ENCODE results near the gene TRIM27. TPM values are rescaled to one million over a fixed set of nuclear protein-coding genes. Genes with fewer than 3 reads are reported as not detected.

Gene TRIM27
- total RNA-seq, 2 donors from 2014 or later, result 30.2 to 39.4 TPM

- DNase-seq (no peak), ATAC-seq (no peak)
- intact Hi-C loops (cut with DNase I, micrococcal nuclease), result no loop called here
Measured at GRCh38 chr6:28906669-28907068, 17.1 kb downstream of the TRIM27 start.

GRCh38 chr6:28903686-28904085 is 20.1 kb downstream of the TRIM27 start:
- DNase-seq, result no peak
- intact Hi-C loops (cut with DNase I, micrococcal nuclease), result no loop called here
- no peak for ATAC-seq

DNA sequence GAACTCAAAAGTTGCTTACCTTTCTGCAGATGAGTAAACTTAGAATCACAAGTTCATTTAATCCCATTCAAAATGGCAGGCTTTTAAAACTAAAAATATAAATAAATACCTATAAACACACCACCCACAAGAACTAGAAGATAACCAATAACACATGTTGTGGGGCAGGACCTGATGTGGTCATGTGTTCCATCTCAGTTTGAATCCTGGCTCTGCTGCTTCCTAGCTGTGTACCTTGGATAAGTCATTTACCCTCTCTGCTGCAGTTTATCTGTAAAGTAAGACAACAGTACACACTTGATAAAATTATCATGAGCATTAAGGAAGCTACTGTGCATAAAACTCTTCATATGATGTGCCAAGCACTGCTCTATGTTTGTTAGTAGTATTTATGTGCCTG is 22.0 kb downstream of the TRIM27 start:
- DNase-seq (no peak), ATAC-seq (no peak)
- intact Hi-C loops (cut with DNase I, micrococcal nuclease), result no loop called here

DNA sequence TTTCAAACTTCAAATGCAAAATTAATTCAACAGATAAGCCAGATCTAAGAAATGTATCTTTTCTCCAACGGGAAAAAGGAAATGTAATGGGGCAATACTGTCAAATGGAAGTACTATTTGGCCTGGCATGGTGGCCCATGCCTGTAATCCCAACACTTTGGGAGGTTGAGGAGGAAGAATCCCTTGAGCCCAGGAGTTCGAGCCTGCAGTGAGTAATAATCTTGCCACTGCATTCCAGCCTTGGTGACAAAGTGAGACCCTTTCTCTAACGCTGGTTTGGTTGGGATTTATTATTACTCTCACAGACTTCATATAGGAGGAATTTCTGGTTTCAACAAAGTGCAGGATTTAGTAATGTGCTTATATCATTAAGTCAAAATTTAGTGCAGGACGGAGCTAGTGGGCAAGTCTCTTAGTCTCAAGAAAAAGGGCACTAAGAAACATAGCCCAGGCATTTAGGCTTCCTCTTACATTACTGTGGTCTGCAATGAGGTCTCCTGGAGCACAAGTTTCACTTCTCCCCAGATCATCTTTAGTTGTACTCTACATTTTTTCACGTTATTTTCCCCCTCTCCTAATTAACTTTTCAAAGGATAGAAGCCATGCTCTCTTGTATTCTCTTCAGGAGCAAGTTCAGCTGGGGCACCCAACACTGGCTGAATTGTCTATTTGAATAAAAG is 23.1 kb downstream of the TRIM27 start:
- DNase-seq, result no peak
- ATAC-seq, result no peak
- intact Hi-C loops (cut with DNase I, micrococcal nuclease), result no loop called here

DNA sequence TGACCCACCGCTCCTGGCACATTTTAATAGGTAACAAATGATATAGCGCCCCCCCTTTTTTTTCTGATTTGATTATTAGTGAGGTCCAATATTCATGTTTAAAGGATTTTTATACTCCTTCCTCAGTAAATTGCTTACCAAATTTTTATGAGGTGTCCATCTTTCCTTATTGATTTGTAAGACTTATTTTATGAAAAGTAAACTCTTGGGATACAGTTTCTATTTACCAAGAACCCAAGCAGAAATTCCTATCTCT is 25.1 kb downstream of the TRIM27 start:
- DNase-seq, result no peak

GRCh38 chr6:28897369-28897745 is 26.4 kb downstream of the TRIM27 start:
- DNase-seq (no peak), ATAC-seq (no peak)
- intact Hi-C loops (cut with DNase I, micrococcal nuclease), result no loop called here

More for the DNA sequence above, 25.1 kb downstream of the TRIM27 start:
- no peak for ATAC-seq
- intact Hi-C loops (cut with DNase I, micrococcal nuclease), result no loop called here

DNA sequence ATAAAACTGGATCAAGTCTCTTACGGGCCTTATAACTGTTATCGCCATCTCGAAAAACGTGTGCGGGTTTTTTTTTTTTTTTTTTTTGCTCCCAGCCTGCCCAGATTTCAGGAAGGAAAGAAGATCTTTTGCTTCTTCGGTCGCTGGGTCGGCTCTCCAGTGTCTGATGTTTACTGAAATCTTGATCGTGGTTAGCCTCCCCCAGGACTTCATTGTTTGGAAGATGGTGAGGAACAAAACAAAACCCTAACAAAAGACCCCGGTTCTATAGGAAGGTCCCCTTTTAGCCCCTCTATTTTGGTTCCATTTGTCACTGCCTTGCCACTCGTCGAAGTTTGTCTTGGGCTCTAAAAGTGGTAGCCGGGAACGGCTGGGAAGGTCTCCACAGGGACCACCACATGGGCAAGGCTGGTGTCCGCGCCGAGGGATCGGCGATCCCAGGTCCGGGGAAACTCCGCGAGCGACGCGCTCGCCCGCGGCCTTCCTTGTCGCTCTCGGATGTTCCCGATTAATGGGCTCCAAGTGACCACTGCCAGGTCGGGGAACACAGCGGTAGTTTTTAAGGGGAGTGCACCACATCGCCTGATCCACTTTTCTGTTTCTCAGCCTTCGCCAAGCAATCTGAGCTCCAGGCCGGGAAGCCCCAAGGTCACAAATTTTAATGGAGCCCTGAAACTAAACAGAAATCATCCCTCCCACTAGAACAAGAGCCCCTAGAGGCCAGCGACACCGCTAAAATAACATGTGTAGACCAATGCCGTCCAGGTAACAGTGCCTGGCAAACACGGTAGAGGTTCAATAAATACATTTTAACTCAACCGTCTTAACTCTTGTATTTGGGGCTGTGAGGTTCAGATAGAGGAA is 27.0 kb downstream of the TRIM27 start:
- DNase-seq (peak; percentile 62 to 63), ATAC-seq (peak; percentile 56)
- intact Hi-C loops (cut with DNase I, micrococcal nuclease), result no loop called here

DNA sequence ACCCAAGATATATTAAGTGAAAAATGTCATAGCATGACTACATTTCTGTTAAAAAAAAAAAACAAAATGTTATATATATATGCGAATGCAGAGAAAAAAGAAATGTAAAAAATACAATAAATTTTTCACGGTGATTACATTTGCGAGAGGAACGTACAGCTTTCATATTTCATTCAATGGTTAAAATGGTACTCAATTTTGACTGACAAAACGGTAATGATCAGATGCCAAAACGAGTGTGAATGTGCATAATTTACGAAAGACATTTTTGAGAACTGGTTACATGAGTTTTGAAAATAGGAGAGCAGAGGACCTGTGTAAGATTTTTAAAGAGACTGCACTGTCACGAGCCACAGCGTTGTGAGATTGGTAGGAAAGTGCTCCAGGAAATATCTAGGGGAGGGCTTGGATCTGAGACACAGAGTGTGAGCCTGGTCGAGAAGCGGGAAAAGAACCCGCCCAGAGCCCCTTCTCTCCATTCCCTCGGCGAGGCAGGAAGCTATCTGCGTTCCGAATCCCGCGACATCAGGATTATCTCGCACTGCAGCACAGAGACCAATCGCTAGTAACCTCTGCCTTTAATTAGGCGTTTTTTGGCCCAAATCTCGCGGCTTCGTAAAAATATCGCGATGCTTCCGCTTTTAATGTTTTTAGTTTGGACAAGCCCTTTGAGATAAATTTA is 28.5 kb downstream of the TRIM27 start:
- intact Hi-C loops (cut with DNase I, micrococcal nuclease), result no loop called here
- DNase-seq (peak; percentile 92 to 94), ATAC-seq (peak; percentile 84)

DNA sequence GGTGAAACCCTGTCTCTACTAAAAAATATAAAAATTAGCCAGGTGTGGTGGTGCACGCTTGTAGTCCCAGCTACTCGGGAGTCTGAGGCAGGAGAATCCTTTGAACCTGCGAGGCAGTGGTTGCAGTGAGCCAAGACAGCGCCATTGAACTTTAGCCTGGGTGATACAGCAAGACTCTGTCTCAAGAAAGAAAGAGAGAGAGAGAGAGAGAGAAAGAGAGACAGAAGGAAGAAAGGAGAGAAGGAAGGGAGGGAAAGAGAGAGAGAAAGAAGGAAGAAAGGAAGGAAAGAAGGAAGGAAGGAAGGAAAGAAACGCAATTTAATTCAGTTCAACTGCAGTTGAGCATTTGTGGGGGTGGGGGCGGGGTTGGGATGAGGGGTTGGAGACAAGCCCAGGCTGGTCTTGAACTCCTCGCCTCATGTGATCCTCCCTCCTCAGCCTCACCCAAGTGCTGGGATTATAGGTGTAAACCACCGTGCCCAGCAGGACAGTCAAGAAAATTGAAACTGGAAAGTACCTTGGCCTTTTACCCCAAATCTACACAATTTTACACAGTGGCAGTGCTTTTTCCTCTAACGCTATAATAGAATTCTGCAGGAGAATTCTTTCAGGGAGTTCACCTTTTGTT is 30.5 kb downstream of the TRIM27 start:
- ATAC-seq (no peak), DNase-seq (no peak)
- intact Hi-C loops (cut with DNase I, micrococcal nuclease), result no loop called here

GRCh38 chr6:28892525-28892924 is 31.3 kb downstream of the TRIM27 start:
- DNase-seq (no peak), ATAC-seq (no peak)
- intact Hi-C loops (cut with DNase I, micrococcal nuclease), result no loop called here

- intact Hi-C loops (cut with DNase I, micrococcal nuclease), result no loop called here
- ATAC-seq, result no peak
- DNase-seq, result no peak
Measured at GRCh38 chr6:28887796-28888496, 35.8 kb downstream of the TRIM27 start.

DNA sequence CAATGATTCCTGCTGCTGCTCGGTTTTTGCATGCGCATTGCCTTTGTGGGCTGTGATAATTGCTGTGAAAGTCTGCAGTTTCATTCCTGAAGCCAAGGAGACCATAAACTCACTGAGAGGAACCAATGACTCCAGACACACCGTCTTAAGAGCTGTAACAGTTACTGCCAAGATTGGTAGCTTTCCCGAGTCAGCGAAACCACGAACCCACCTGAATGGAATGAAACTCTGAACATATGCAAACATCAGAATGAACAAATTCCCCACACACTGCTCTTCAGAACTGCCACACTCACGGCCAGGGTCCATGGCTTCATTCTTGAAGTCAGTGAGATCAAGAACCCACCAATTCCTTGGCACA is 37.7 kb downstream of the TRIM27 start:
- intact Hi-C loops (cut with DNase I, micrococcal nuclease), result no loop called here
- DNase-seq (no peak), ATAC-seq (no peak)

GRCh38 chr6:28884423-28885131 is 39.2 kb downstream of the TRIM27 start:
- DNase-seq, result no peak

GRCh38 chr6:28880894-28881780 is 42.6 kb downstream of the TRIM27 start:
- intact Hi-C loops (cut with DNase I, micrococcal nuclease), result no loop called here
- peak; percentile 31 for ATAC-seq
- DNase-seq, result peak; percentile 43 to 63

More at GRCh38 chr6:28884423-28885131, 39.2 kb downstream of the TRIM27 start:
- ATAC-seq, result peak; percentile 71
- intact Hi-C loops (cut with DNase I, micrococcal nuclease), result no loop called here

DNA sequence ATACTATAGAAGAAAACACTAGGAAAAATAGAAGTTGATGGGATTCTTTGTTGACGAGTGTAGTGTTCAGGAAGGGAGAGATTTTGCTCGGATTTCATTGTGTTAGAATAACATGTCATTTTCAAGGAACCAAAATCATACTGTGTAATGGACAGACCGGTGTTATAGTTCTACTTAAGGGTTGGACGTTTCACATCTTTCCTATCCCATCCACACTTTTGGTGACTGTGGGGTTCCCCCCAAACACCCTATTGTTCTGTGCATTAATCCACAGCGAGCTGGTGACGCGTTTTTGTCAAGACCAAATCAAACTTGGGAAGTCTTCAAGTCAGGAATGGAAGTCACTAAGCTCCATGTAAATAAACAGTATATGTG is 43.3 kb downstream of the TRIM27 start:
- intact Hi-C loops (cut with DNase I, micrococcal nuclease), result no loop called here
- ATAC-seq, result no peak
- no peak for DNase-seq

DNA sequence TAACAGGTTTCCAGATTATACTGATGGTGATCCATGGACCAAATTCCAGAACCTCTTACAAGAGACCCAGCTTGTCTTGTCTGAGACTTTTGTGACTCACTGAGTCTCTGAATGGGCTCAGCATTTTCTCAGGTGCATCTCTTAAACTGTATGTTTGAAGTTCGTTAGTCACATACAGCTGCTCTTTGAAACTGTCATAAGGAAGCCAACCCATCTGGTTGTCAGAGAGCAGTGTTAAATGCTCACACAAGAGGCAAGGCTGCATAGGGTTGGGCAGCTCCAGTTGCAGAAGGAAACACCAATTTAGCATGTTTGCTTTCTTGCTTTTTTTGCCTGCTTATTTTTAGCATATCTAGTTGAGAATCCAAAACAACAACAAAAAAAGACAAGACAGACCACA is 47.1 kb downstream of the TRIM27 start:
- DNase-seq (no peak), ATAC-seq (peak; percentile 83)
- intact Hi-C loops (cut with DNase I, micrococcal nuclease), result no loop called here

GRCh38 chr6:28875191-28875747 is 48.5 kb downstream of the TRIM27 start:
- ATAC-seq, result no peak
- intact Hi-C loops (cut with DNase I, micrococcal nuclease), result no loop called here
- DNase-seq, result no peak
